CD4-positive, alpha-beta memory T cell (primary cell): ENCODE data around the gene PACSIN2. TPM values are rescaled to one million over a fixed set of nuclear protein-coding genes. Genes with fewer than 3 reads are reported as not detected.
"Not testable (repeated sequence)": the region's sequence is repeated elsewhere in the genome, so short reads cannot be mapped to it uniquely, and the experiment has no call there.

Experiments
- CTCF ChIA-PET: fragments of 350-600 bp; sonication (Branson Sonifier 250); formaldehyde crosslinking; loops from one replicate; lab custom pipeline; 2021; ENCODE audit warnings: inconsistent platforms; ENCODE audit not compliant: partially characterized antibody; lab: Charles Lee
- POLR2A ChIA-PET: fragments of 350-600 bp; sonication (Branson Sonifier 250); formaldehyde crosslinking; loops from one replicate; lab custom pipeline; 2021; ENCODE audit not compliant: partially characterized antibody; lab: Charles Lee
- DNase-seq, 5 donors: peaks; one replicate each; pipeline versions ENCODE4 v3.0.0 to v3.0.0-alpha.2; 2020 to 2022; ENCODE audit warnings: mixed read lengths in 1 of 5
- H3K27ac ChIP-seq: one replicate; pipeline ENCODE4 v1.7.0; 2013; ENCODE audit warnings: low read depth, low read length
- H3K27me3 ChIP-seq: 2 replicates; pipeline ENCODE4 v1.7.0; 2013; ENCODE audit warnings: mild to moderate bottlenecking, low read length, moderate library complexity; ENCODE audit not compliant: insufficient read depth
- H3K36me3 ChIP-seq: 2 replicates; pipeline ENCODE4 v1.7.0; 2013; ENCODE audit warnings: mild to moderate bottlenecking, low read length, moderate library complexity; ENCODE audit not compliant: insufficient read depth
- H3K4me1 ChIP-seq: 2 replicates; pipeline ENCODE4 v1.7.0; 2013; ENCODE audit warnings: mild to moderate bottlenecking, low read length, moderate library complexity; ENCODE audit not compliant: insufficient read depth
- H3K4me3 ChIP-seq, 2 donors: one replicate each; pipeline ENCODE4 v1.7.0; 2013; ENCODE audit warnings: low read length in 2 of 2, mild to moderate bottlenecking in 1 of 2
- H3K9me3 ChIP-seq, 2 donors: one replicate each; pipeline ENCODE4 v1.7.0; 2013; ENCODE audit warnings: low read length in 2 of 2, control low read depth in 1 of 2; ENCODE audit not compliant: control insufficient read depth in 1 of 2
- H3K27ac Mint-ChIP-seq, 7 donors: one replicate each; pipeline ENCODE4 v1.8.0; 2020 to 2021; ENCODE audit warnings: mixed read lengths in 7 of 7, mild to moderate bottlenecking in 6 of 7, inconsistent platforms in 3 of 7, moderate library complexity in 3 of 7
- H3K27me3 Mint-ChIP-seq, 2 donors: one replicate each; pipeline ENCODE4 v1.8.0; 2020 to 2021; ENCODE audit warnings: mixed read lengths in 2 of 2
- H3K36me3 Mint-ChIP-seq, 2 donors: one replicate each; pipeline ENCODE4 v1.8.0; 2020 to 2021; ENCODE audit warnings: mixed read lengths in 2 of 2, inconsistent platforms in 1 of 2, mild to moderate bottlenecking in 1 of 2
- H3K4me1 Mint-ChIP-seq, 4 donors: one replicate each; pipeline ENCODE4 v1.8.0; 2020 to 2021; ENCODE audit warnings: mixed read lengths in 4 of 4, mild to moderate bottlenecking in 1 of 4
- H3K4me3 Mint-ChIP-seq, 8 donors: one replicate each; pipeline ENCODE4 v1.8.0; 2020 to 2021; ENCODE audit warnings: mixed read lengths in 8 of 8, mild to moderate bottlenecking in 7 of 8, moderate library complexity in 6 of 8, inconsistent platforms in 3 of 8
- H3K9me3 Mint-ChIP-seq, 8 donors: one replicate each; pipeline ENCODE4 v1.8.0; 2020 to 2021; ENCODE audit warnings: mixed read lengths in 8 of 8, mild to moderate bottlenecking in 5 of 8, inconsistent platforms in 3 of 8, moderate library complexity in 1 of 8
- intact Hi-C: fragments of 100-400 bp; cut with micrococcal nuclease; formaldehyde crosslinking; loops from one replicate; pipeline ENCODE4 v1.15.1; 2023
- polyA plus RNA-seq, 2 donors: library from polyadenylated mRNA; unstranded; fragments of 300-500 nt; fragmentation: Illumina TruSeq; gene quantifications; one replicate each; pipeline ENCODE4 v1.2.3, GENCODE V29; 2021
- total RNA-seq, 2 experiments: library from RNA; stranded (reverse); gene quantifications; one replicate each; pipeline ENCODE4 v1.2.3, GENCODE V29; 2021

PACSIN2 gene
- total and polyA plus RNA-seq, 4 experiments from 2014 or later: 24.6 to 55.0 (median 45.2) TPM

- no peak for DNase-seq
- POLR2A ChIA-PET: no interaction called here
- H3K9me3 ChIP-seq: no peaks in the 10 kb centered on the region
- H3K27ac Mint-ChIP-seq: no peak overlapping the region
- intact Hi-C loops: loop anchor here (10.0 kb wide), 1 partner anchor 404 kb away; the partner anchor contains the start of gene POLDIP3
- H3K36me3 Mint-ChIP-seq: peaks cover 0 to 12% of the 10 kb centered on the region in 2 donors
- no peaks in the 10 kb centered on the region for H3K27me3 Mint-ChIP-seq
- no peaks in the 10 kb centered on the region for H3K27me3 ChIP-seq
- no peak overlapping the region for H3K4me3 ChIP-seq
- H3K9me3 Mint-ChIP-seq: no peaks in the 10 kb centered on the region
- no peaks in the 10 kb centered on the region for H3K36me3 ChIP-seq
- peaks cover 9% of the 10 kb centered on the region for H3K4me1 ChIP-seq
- no peak overlapping the region for H3K27ac ChIP-seq
- CTCF ChIA-PET: interaction anchor here (1.0 kb wide), 1 partner anchor 15 kb away, joined by 3 read pairs; no protein-coding TSS in a partner anchor
- no peak overlapping the region for H3K4me3 Mint-ChIP-seq
- H3K4me1 Mint-ChIP-seq: peaks cover 8 to 29% (median 17%) of the 10 kb centered on the region in 4 donors
Observed at GRCh38 chr22:43018615-43019014, 3.7 kb upstream of the PACSIN2 start.

DNA sequence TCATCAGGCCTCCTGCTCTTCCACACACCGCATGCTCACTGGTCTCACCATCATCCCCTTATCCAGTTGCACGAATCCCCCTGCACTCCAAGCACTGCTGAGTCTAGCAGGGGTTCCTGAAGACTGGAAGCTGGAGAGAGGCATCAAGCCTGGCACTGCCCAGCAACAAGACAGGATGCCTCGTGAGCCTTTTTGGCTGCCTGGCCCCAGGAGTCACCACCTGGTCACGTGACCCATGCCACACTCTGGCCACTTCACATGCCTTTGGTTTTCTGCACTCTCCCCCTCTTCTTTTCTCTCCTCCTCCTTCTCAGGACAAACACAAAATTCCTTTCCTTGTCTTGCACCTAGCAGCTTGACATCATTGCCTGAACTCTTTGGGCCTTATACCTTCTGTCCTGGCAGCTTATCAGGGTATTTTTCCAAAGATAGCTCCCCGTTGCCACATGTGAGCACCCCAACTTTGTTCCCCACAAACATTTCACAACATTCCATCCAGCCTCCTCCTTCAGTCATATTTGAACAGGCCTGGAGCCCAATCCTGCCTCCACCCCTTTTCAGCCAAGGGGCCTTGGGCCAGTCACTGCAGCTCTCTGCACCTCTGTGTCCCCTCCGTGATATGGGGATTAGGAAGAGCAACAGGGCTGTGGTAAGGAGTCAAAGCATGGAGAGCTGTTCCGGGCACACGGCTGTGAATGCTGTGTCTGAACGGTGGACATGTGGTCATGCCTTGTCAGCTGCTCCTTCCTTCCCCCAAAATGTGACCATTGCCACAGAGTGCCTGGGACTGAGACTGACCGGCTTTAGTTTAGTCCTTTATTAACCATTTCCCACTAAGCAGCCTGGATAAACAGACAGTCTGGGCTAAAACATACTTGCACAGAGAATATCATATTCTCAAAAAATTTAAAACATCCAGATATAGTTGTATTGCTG lies 2.8 kb upstream of the PACSIN2 start:
- no peak overlapping the region for H3K27ac ChIP-seq
- peaks cover 17% of the 10 kb centered on the region for H3K4me1 ChIP-seq
- H3K4me1 Mint-ChIP-seq: peaks cover 14 to 38% (median 24%) of the 10 kb centered on the region in 4 donors
- H3K9me3 ChIP-seq: no peaks in the 10 kb centered on the region
- H3K9me3 Mint-ChIP-seq: no peaks in the 10 kb centered on the region
- ChIA-PET POLR2A (interaction anchor here (0.8 kb wide), 1 partner anchor 8 kb away, joined by 3 read pairs; no protein-coding TSS in a partner anchor), CTCF (interaction anchor here (1.0 kb wide), 1 partner anchor 16 kb away, joined by 3 read pairs; no protein-coding TSS in a partner anchor)
- intact Hi-C loops: loop anchor here (10.0 kb wide), 1 partner anchor 403 kb away; the partner anchor contains the start of gene POLDIP3
- H3K4me3 Mint-ChIP-seq: peak overlapping the region in 5 of 8 donors; percentile 7 to 64 (median 22)
- H3K4me3 ChIP-seq: no peak overlapping the region
- H3K27me3 Mint-ChIP-seq: no peaks in the 10 kb centered on the region
- peak overlapping the region in 3 of 7 donors; percentile 25 to 75 (median 60) for H3K27ac Mint-ChIP-seq
- peaks cover 0 to 16% of the 10 kb centered on the region in 2 donors for H3K36me3 Mint-ChIP-seq
- no peak for DNase-seq
- no peaks in the 10 kb centered on the region for H3K36me3 ChIP-seq
- H3K27me3 ChIP-seq: no peaks in the 10 kb centered on the region

- DNase-seq, H3K4me3 ChIP-seq, H3K27me3 Mint-ChIP-seq, H3K36me3 ChIP-seq, H3K9me3 ChIP-seq, H3K27me3 ChIP-seq, H3K27ac ChIP-seq, H3K9me3 Mint-ChIP-seq: not testable (repeated sequence)
- Mint-ChIP-seq H3K36me3 (peaks cover 0 to 16% of the 10 kb centered on the region in 2 donors), H3K27ac (peak overlapping the region in 2 of 7 donors; percentile 93 to 96), H3K4me3 (peak overlapping the region in 6 of 8 donors; percentile 94 to 99 (median 96)), H3K4me1 (peaks cover 18 to 49% (median 31%) of the 10 kb centered on the region in 4 donors)
- CTCF ChIA-PET: interaction anchor here (1.2 kb wide), 1 partner anchor 18 kb away, joined by 3 read pairs; no protein-coding TSS in a partner anchor
- POLR2A ChIA-PET: interaction anchor here (1.6 to 3.0 kb wide), 2 partner anchors 8 to 32 kb away, joined by 6 to 31 read pairs; no protein-coding TSS in a partner anchor
- intact Hi-C loops: loop anchor here (10.0 kb wide), 1 partner anchor 401 kb away; the partner anchor contains the start of gene POLDIP3
- H3K4me1 ChIP-seq: peaks cover 20% of the 10 kb centered on the region
Observed at GRCh38 chr22:43016150-43016549, 1.2 kb upstream of the PACSIN2 start.

DNA sequence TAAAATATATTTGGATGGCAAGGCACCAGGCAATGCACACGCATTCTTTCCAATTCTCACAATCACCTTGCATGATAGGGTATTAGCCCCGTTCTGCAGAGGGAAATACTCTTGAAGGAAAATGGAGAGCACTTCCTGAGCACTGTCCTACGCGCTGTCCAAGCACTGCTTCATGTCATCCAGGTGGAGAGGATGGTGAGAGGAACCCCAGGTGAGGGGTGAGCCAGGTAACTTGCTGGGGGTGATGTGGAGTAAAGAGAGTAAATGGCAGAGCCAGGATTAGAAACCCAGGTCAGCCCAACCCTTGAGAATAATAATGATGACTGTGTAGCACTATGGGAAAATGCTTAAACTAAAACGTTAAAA lies 711 bp upstream of the PACSIN2 start:
- peak overlapping the region; percentile 87 to 99 (median 96) for H3K27ac Mint-ChIP-seq
- H3K27me3 Mint-ChIP-seq: no peaks in the 10 kb centered on the region
- DNase-seq: no peak
- Histone ChIP-seq H3K27ac (peak overlapping the region; percentile 79), H3K36me3 (no peaks in the 10 kb centered on the region), H3K27me3 (no peaks in the 10 kb centered on the region), H3K9me3 (no peaks in the 10 kb centered on the region), H3K4me1 (peaks cover 25% of the 10 kb centered on the region), H3K4me3 (peak overlapping the region; percentile 74 to 76)
- H3K4me3 Mint-ChIP-seq: peak overlapping the region; percentile 87 to 99 (median 96)
- peaks cover 0 to 16% of the 10 kb centered on the region in 2 donors for H3K36me3 Mint-ChIP-seq
- CTCF ChIA-PET: interaction anchor here (2.9 kb wide), 1 partner anchor 18 kb away, joined by 11 read pairs; no protein-coding TSS in a partner anchor
- intact Hi-C loops: loop anchor here (1.0 to 10.0 kb wide), 3 partner anchors 159 to 401 kb away; partner anchors contain the start of genes ARFGAP3, POLDIP3 and TTLL12
- no peaks in the 10 kb centered on the region for H3K9me3 Mint-ChIP-seq
- POLR2A ChIA-PET: interaction anchor here (0.7 to 3.0 kb wide), 14 partner anchors 9 to 366 kb away, joined by 3 to 31 read pairs (median 4); partner anchors contain the start of genes ARFGAP3 and CYB5R3
- peaks cover 20 to 54% (median 34%) of the 10 kb centered on the region in 4 donors for H3K4me1 Mint-ChIP-seq

DNA sequence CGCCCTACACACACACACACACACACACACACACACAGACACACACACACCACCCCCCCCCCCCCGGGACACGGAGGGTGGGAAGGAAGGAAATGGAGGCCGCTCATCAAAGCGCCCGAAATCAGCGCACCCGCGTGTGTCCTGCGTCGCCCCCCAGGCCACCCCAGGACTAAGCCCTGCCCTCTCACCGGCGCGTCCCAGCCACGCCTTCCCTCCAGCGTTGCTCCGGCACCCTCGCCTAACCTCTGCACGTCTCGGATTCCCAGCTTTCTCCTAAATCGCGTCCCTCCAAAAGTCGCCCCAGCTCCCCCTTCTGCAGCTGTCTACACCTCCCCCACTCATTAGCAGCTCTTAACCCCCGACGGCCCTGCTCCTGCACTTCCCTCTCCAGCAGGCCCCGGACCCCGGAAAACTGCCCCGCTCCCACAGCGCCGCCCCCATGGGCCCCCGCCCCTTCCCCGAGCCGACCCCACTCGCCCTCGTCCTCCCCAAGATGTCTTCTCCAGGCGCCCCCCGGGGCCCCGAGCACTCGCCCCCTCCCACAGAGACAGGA lies 557 bp downstream of the PACSIN2 start:
- H3K4me3 Mint-ChIP-seq: peak overlapping the region; percentile 97 to 99 (median 98)
- peaks cover 24 to 65% (median 38%) of the 10 kb centered on the region in 4 donors for H3K4me1 Mint-ChIP-seq
- Histone ChIP-seq H3K9me3 (no peaks in the 10 kb centered on the region), H3K4me1 (peaks cover 29% of the 10 kb centered on the region), H3K4me3 (peak overlapping the region; percentile 7 to 74), H3K27me3 (no peaks in the 10 kb centered on the region), H3K36me3 (no peaks in the 10 kb centered on the region), H3K27ac (peak overlapping the region; percentile 79)
- ChIA-PET POLR2A (interaction anchor here (0.5 to 3.0 kb wide), 15 partner anchors 8 to 398 kb away, joined by 3 to 31 read pairs (median 5); partner anchors contain the start of genes ARFGAP3, CYB5R3 and TTLL12), CTCF (interaction anchor here (0.9 to 2.9 kb wide), 2 partner anchors 14 to 19 kb away, joined by 3 to 11 read pairs; no protein-coding TSS in a partner anchor)
- intact Hi-C loops: loop anchor here (2.0 to 10.0 kb wide), 2 partner anchors 158 to 400 kb away; partner anchors contain the start of genes ARFGAP3 and POLDIP3
- peak overlapping the region; percentile 91 to 97 (median 96) for H3K27ac Mint-ChIP-seq
- H3K9me3 Mint-ChIP-seq: no peaks in the 10 kb centered on the region
- DNase-seq: peak; percentile 36 to 62 (median 43)
- H3K36me3 Mint-ChIP-seq: peaks cover 0 to 16% of the 10 kb centered on the region in 2 donors
- no peaks in the 10 kb centered on the region for H3K27me3 Mint-ChIP-seq
